Spleen (tissue), 11 donors: ENCODE measurements around the gene WDR91. TPM values are rescaled to one million over a fixed set of nuclear protein-coding genes. Genes with fewer than 3 reads are reported as not detected.
"Not testable (repeated sequence)": the region's sequence is repeated elsewhere in the genome, so short reads cannot be mapped to it uniquely, and the experiment has no call there.

ENCODE experiments used
- DNase-seq: peaks from one replicate; pipeline ENCODE4 v3.0.0-alpha.2; 2020
- H3K27ac ChIP-seq, 8 donors: fragments of 200-600 bp; sonication (generic) in 7 of 8; 1 replicate in 4 of 8; 2 replicates in 4 of 8; pipeline versions ENCODE4 v1.5.0 to v1.8.0; 2016 to 2021; ENCODE audit warnings: inconsistent platforms in 4 of 8, mild to moderate bottlenecking in 4 of 8, moderate library complexity in 1 of 8
- H3K27me3 ChIP-seq, 7 donors: fragments of 200-600 bp; sonication (generic) in 6 of 7; replicated peaks in 1 of 7; 1 replicate in 4 of 7; 2 replicates in 3 of 7; pipeline versions ENCODE4 v1.5.0 to v1.8.0; 2016 to 2021; ENCODE audit warnings: inconsistent platforms in 3 of 7, mild to moderate bottlenecking in 1 of 7
- H3K36me3 ChIP-seq, 6 donors: fragments of 200-600 bp; sonication (generic) in 5 of 6; 1 replicate in 4 of 6; 2 replicates in 2 of 6; pipeline versions ENCODE4 v1.5.0 to v1.8.0; 2016 to 2021; ENCODE audit warnings: inconsistent platforms in 2 of 6
- H3K4me1 ChIP-seq, 6 donors: fragments of 200-600 bp; sonication (generic) in 5 of 6; 1 replicate in 3 of 6; 2 replicates in 3 of 6; pipeline versions ENCODE4 v1.5.0 to v1.8.0; 2016 to 2021; ENCODE audit warnings: inconsistent platforms in 3 of 6
- H3K4me3 ChIP-seq, 8 donors: fragments of 200-600 bp; sonication (generic) in 7 of 8; 1 replicate in 4 of 8; 2 replicates in 4 of 8; pipeline versions ENCODE4 v1.5.0 to v1.8.0; 2016 to 2021; ENCODE audit warnings: inconsistent platforms in 4 of 8, mild to moderate bottlenecking in 4 of 8, moderate library complexity in 2 of 8
- H3K9me3 ChIP-seq, 8 donors: fragments of 200-600 bp; sonication (generic) in 7 of 8; 1 replicate in 4 of 8; 2 replicates in 4 of 8; pipeline versions ENCODE4 v1.5.0 to v1.8.0; 2016 to 2021; ENCODE audit warnings: inconsistent platforms in 4 of 8
- POLR2A ChIP-seq, 3 donors: fragments of 450-650 bp; IDR thresholded peaks; one replicate each; pipeline ENCODE4 v1.5.1; 2017; ENCODE audit warnings: antibody characterized with exemption in 3 of 3, mild to moderate bottlenecking in 1 of 3
- POLR2AphosphoS5 ChIP-seq, 3 donors: sonication (generic); formaldehyde crosslinking; IDR thresholded peaks; one replicate each; pipeline ENCODE4 v1.5.1; 2017; ENCODE audit warnings: antibody characterized with exemption in 3 of 3
- WGBS, 5 donors: extraction: QIAGEN DNeasy Blood & Tissue Kit in 3 of 5; methylation state at CpG; one replicate each; pipeline versions ENCODE4 v1.1.5 to v1.1.7; 2013 to 2018; 5-methylcytosine and 5-hydroxymethylcytosine counted together
- intact Hi-C: fragments of 100-400 bp; cut with DNase I; formaldehyde crosslinking; loops from one replicate; pipeline ENCODE4 v1.15.0; 2023; ENCODE audit warnings: low total_unique reads
- polyA plus RNA-seq, 3 donors: library from polyadenylated mRNA; stranded (reverse); fragments of 200-250 nt; gene quantifications; one replicate each; pipeline ENCODE4 v1.2.1, GENCODE V29; 2013
- total RNA-seq, 7 donors: library from RNA; depleted of rRNA in 3 of 7; stranded (reverse); fragments of >200 nt in 3 of 7; fragmentation: NEBNext Ultra II Directional in 4 of 7; extraction: Animal tissue kit (Norgen Biotek cat#: 25700) in 4 of 7; gene quantifications; one replicate each; pipeline versions ENCODE4 v1.1.0 to v1.2.1, GENCODE V29; 2016 to 2021
- TF ChIP-seq, protein P1 (sequence below), 11 experiments: fragments of 200-600 bp in 7 of 11; fragments of 450-650 bp in 4 of 11; sonication (generic) in 4 of 11; IDR thresholded peaks in 8 of 11; conservative IDR thresholded peaks in 3 of 11; 1 replicate in 7 of 11; 2 replicates in 4 of 11; pipeline versions ENCODE4 v1.4.0 to v1.8.0; 2016 to 2021; ENCODE audit warnings: antibody characterized with exemption in 11 of 11, inconsistent platforms in 4 of 11, mild to moderate bottlenecking in 1 of 11
- donor health status: healthy with polysubstance abuse.
- donor health status: DM: no; HTN: no; CAD: no; lungs with moderate emphysema.
- donor health status: DM: no; HTN: no; CAD: no.
- donor health status: Bipolar disorder and iron deficiency.
- donor health status: healthy.
- donor health status: DM: no; HTN: no; CAD: no.
- donor health status: DM: yes; HTN: yes; CAD: no.

The WDR91 gene
- total and polyA plus RNA-seq, 10 donors, result 6.9 to 31.3 (median 21.0) TPM

DNA sequence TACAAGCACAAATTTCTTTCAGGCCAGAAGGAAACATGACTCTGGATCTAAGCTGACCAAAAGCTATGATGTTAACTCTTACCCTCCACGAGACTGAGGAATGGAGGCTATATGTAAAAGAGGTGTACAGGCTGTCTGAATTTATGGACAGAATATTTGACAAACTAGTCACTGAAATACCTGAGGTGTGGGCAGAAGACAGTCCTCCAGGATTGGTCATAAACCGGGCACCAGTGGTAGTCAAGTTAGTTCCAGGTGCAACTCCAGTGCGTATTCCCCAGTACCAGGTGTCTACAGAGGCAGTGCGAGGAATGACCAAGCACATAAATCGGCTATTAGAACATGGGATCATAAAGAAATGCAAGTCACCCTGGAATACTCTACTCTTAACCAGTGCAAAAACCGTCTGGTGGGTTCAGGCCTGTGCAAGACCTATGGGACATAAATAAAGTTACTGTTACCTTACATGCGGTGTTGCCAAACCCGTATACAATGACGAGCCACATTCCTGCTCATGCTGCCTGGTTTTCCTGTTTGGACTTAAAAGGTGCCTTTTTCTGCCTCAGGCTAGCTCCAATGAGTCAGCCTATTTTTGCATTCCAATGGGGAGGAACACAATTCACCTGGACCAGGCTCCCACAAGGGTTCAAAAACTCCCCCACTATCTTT, 34.2 kb downstream of the WDR91 start:
- peaks cover 0 to 29% (median 9%) of the 10 kb centered on the region in 6 donors for H3K36me3 ChIP-seq
- DNase-seq, result peak; percentile 16
- 90 to 96% (median 95%) methylated on average over 9 of the region's 9 CpGs for WGBS, 5 donors
- H3K4me3 ChIP-seq, result no peak overlapping the region
- TF ChIP-seq POLR2AphosphoS5 (IDR thresholded peaks at IDR 0.05), result no peak
- no peak for TF ChIP-seq POLR2A (IDR thresholded peaks at IDR 0.05)
- TF ChIP-seq, protein P1, sequence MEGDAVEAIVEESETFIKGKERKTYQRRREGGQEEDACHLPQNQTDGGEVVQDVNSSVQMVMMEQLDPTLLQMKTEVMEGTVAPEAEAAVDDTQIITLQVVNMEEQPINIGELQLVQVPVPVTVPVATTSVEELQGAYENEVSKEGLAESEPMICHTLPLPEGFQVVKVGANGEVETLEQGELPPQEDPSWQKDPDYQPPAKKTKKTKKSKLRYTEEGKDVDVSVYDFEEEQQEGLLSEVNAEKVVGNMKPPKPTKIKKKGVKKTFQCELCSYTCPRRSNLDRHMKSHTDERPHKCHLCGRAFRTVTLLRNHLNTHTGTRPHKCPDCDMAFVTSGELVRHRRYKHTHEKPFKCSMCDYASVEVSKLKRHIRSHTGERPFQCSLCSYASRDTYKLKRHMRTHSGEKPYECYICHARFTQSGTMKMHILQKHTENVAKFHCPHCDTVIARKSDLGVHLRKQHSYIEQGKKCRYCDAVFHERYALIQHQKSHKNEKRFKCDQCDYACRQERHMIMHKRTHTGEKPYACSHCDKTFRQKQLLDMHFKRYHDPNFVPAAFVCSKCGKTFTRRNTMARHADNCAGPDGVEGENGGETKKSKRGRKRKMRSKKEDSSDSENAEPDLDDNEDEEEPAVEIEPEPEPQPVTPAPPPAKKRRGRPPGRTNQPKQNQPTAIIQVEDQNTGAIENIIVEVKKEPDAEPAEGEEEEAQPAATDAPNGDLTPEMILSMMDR (IDR thresholded peaks at IDR 0.05 in 8 of 11, conservative IDR thresholded peaks at IDR 0.05 in 3 of 11), result no peak
- intact Hi-C loops, result no loop called here
- H3K27ac ChIP-seq, result no peak overlapping the region
- H3K4me1 ChIP-seq, result no peaks in the 10 kb centered on the region
- no peaks in the 10 kb centered on the region for H3K27me3 ChIP-seq
- peaks cover 9 to 40% (median 31%) of the 10 kb centered on the region in 8 donors for H3K9me3 ChIP-seq

DNA sequence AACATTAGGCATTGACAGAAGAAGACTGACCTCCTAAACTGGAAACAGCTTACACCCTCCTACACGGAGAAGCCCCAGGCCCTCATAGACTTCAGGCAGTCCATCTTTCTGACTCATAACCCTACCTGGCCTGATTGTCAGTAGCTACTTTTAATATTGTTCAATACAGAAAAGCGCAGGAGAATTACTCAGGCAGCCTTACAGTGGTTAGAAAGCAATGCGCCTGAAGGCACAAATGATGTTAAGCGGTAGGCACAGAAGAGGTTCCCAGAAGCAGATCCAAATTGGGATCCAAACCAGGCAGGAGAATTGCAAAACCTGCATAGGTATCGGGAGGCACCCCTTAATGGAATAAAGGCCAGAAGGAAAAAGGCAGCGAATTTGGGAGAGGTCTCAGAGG, 35.4 kb downstream of the WDR91 start:
- no peak for DNase-seq
- Histone ChIP-seq H3K9me3 (peaks cover 3 to 28% (median 19%) of the 10 kb centered on the region in 8 donors), H3K36me3 (peaks cover 0 to 17% (median 3%) of the 10 kb centered on the region in 6 donors), H3K27me3 (no peaks in the 10 kb centered on the region), H3K4me3 (no peak overlapping the region), H3K27ac (no peak overlapping the region), H3K4me1 (peaks cover 2 to 12% (median 11%) of the 10 kb centered on the region in 6 donors)
- TF ChIP-seq, protein P1 (IDR thresholded peaks at IDR 0.05 in 8 of 11, conservative IDR thresholded peaks at IDR 0.05 in 3 of 11), result no peak
- TF ChIP-seq POLR2AphosphoS5 (IDR thresholded peaks at IDR 0.05), result no peak
- TF ChIP-seq POLR2A (IDR thresholded peaks at IDR 0.05), result no peak
- WGBS, 5 donors, result 87 to 95% (median 92%) methylated on average over 6 of the region's 6 CpGs
- intact Hi-C loops, result no loop called here

DNA sequence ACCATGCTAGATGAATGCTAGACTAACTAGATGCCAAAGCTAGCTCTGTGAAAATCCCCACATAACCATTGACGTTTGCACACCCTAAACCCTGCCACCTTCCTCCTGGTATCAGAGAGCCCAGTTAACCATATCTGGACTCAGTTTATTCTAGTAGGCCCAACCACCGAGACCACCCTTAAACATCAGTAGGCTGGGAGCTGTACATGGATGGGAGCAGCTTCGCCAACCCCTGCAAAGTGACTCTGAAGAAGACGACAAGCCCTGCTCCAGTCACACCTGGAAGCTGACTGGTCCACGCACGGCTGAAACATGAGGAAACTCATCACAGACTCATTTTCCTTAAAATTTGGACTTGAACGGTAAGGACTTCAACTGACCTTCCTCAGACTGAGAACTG, 36.4 kb downstream of the WDR91 start:
- H3K4me1 ChIP-seq, result peaks cover 3 to 19% (median 13%) of the 10 kb centered on the region in 6 donors
- no peaks in the 10 kb centered on the region for H3K27me3 ChIP-seq
- no peak for DNase-seq
- intact Hi-C loops, result no loop called here
- WGBS, 5 donors, result 86 to 96% (median 93%) methylated on average over 7 of the region's 7 CpGs
- H3K36me3 ChIP-seq, result peaks cover 0 to 7% (median 0%) of the 10 kb centered on the region in 6 donors
- no peak overlapping the region for H3K27ac ChIP-seq
- TF ChIP-seq, protein P1 (IDR thresholded peaks at IDR 0.05 in 8 of 11, conservative IDR thresholded peaks at IDR 0.05 in 3 of 11), result no peak
- TF ChIP-seq POLR2AphosphoS5 (IDR thresholded peaks at IDR 0.05), result no peak
- TF ChIP-seq POLR2A (IDR thresholded peaks at IDR 0.05), result no peak
- H3K9me3 ChIP-seq, result peaks cover 0 to 18% (median 9%) of the 10 kb centered on the region in 8 donors
- H3K4me3 ChIP-seq, result no peak overlapping the region

DNA sequence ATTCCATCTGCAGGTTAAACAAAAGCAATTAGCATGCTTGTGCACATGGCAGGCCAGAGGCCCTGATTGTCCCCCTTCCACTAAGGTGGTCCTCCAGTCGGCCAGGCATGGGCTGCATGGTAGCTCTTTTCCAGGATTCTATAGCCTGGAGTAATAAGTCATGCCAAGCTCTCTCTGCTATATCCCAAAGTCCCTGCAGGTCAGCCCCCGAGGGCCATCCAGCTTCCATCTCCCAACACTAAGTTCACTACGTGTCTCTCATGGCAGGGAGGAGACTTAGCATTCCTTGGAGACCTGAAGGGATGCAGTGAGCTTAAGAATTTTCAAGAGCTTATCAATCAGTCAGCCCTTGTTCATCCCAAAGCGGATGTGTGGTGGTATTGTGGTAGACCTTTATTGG, 37.4 kb downstream of the WDR91 start:
- WGBS, 5 donors, result 88 to 96% (median 92%) methylated on average over 4 of the region's 4 CpGs
- DNase-seq, result peak; percentile 41
- H3K36me3 ChIP-seq, intact Hi-C loops, H3K4me3 ChIP-seq, H3K27me3 ChIP-seq, H3K9me3 ChIP-seq, H3K27ac ChIP-seq: not testable (repeated sequence)
- H3K4me1 ChIP-seq, result peaks cover 13 to 29% (median 24%) of the 10 kb centered on the region in 6 donors
